ENCODE measurements around the gene TEAD3. TPM values are rescaled to one million over a fixed set of nuclear protein-coding genes. Genes with fewer than 3 reads are reported as not detected.

The TEAD3 gene
- total and polyA plus RNA-seq, 8 donors = 18.1 to 54.4 (median 45.3) TPM

GRCh38 chr6:35425284-35425683, 71.6 kb downstream of the TEAD3 start:
- intact Hi-C loops (cut with DNase I) = no loop called here
- Histone ChIP-seq H3K4me1 (peaks cover 0 to 18% of the 10 kb centered on the region in 2 donors), H3K36me3 (peaks cover 0 to 78% of the 10 kb centered on the region in 2 donors), H3K4me3 (no peak overlapping the region), H3K27me3 (no peaks in the 10 kb centered on the region), H3K27ac (no peak overlapping the region), H3K9me3 (peaks cover 0 to 24% of the 10 kb centered on the region in 2 donors)
- TF ChIP-seq CTCF (IDR thresholded peaks at IDR 0.05) = no peak
- DNase-seq (no peak), ATAC-seq (peak; percentile 36)

Small RNA genes lying within 50 kb of the gene (microRNA-seq; reads per million reads assigned to microRNA genes)
- 0.14 to 1.3 reads per million in 2 donors for gene MIR7111

Other genes with a start within 250 kb of the TEAD3 start
- 10 to 100 TPM; 28.3 to 32.5 TPM for gene ZNF76, start 237.3 kb downstream of the TEAD3 start, total RNA-seq
- gene ZNF76, start 237.3 kb downstream of the TEAD3 start, polyA plus RNA-seq (ENCODE audit: insufficient read length in 6 of 6) = 10 to 100 TPM; 36.8 to 44.4 (median 42.4) TPM
- 10 to 100 TPM in 1 of 2 donors, 1 to 10 TPM in 1; 9.9 to 21.9 TPM for gene DEF6, start 199.3 kb downstream of the TEAD3 start, total RNA-seq
- 1 to 10 TPM; 6.4 to 9.2 (median 7.5) TPM for gene DEF6, start 199.3 kb downstream of the TEAD3 start, polyA plus RNA-seq (ENCODE audit: insufficient read length in 6 of 6)
- gene PPARD, start 154.5 kb downstream of the TEAD3 start, total RNA-seq = 10 to 100 TPM; 23.5 to 28.4 TPM
- 10 to 100 TPM; 21.0 to 25.4 (median 23.9) TPM for gene PPARD, start 154.5 kb downstream of the TEAD3 start, polyA plus RNA-seq (ENCODE audit: insufficient read length in 6 of 6)
- gene FANCE, start 44.7 kb downstream of the TEAD3 start, total RNA-seq = 1 to 10 TPM; 5.4 to 7.9 TPM
- gene FANCE, start 44.7 kb downstream of the TEAD3 start, polyA plus RNA-seq (ENCODE audit: insufficient read length in 6 of 6) = 10 to 100 TPM; 10.5 to 13.7 (median 12.0) TPM
- gene RPL10A, start 28.7 kb downstream of the TEAD3 start, total RNA-seq = 1,000 to 10,000 TPM in 1 of 2 donors, 100 to 1,000 TPM in 1; 858 to 1,030 TPM
- 1,000 to 10,000 TPM; 2,223 to 2,634 (median 2,506) TPM for gene RPL10A, start 28.7 kb downstream of the TEAD3 start, polyA plus RNA-seq (ENCODE audit: insufficient read length in 6 of 6)
- not detected for gene TULP1, start 15.8 kb upstream of the TEAD3 start, total RNA-seq
- gene TULP1, start 15.8 kb upstream of the TEAD3 start, polyA plus RNA-seq (ENCODE audit: insufficient read length in 6 of 6) = 10 to 100 TPM in 1 of 6 donors, 1 to 10 TPM in 5; 5.4 to 11.9 (median 7.7) TPM
- 100 to 1,000 TPM; 114 to 139 TPM for gene FKBP5, start 191.8 kb upstream of the TEAD3 start, total RNA-seq
- 10 to 100 TPM; 15.6 to 22.2 (median 18.5) TPM for gene FKBP5, start 191.8 kb upstream of the TEAD3 start, polyA plus RNA-seq (ENCODE audit: insufficient read length in 6 of 6)
- under 1 TPM; 0.45 to 0.90 TPM for gene ARMC12, start 240.0 kb upstream of the TEAD3 start, total RNA-seq
- 1 to 10 TPM in 1 of 6 donors, under 1 TPM in 5; 0.53 to 1.7 (median 0.86) TPM for gene ARMC12, start 240.0 kb upstream of the TEAD3 start, polyA plus RNA-seq (ENCODE audit: insufficient read length in 6 of 6)